Stimulated activated CD8-positive, alpha-beta memory T cell treated with anti-CD3 and anti-CD28 coated beads, Interleukin-7, amount 100 ng/mL, for 1 hour (primary cell): ENCODE data around the gene SERP1.

Source experiments
- DNase-seq, 2 donors: peaks; one replicate each; pipeline ENCODE4 v3.0.0-alpha.2; 2020; ENCODE audit warnings: low read depth in 2 of 2

The SERP1 gene

GRCh38 chr3:150546226-150547044 is at the start of gene SERP1, which contains the start of gene EIF2A:
Gene SERP1, minus strand, starts transcription at chr3:150546496. Its CDS starts 361 bp downstream, at chr3:150546135.
Gene EIF2A, plus strand, starts transcription at chr3:150546787. Its CDS starts 16 bp downstream, at chr3:150546803.
- peak; percentile 98 to 99 for DNase-seq

- no peak for DNase-seq
Observed at GRCh38 chr3:150594150-150594549, 47.9 kb upstream of the SERP1 start.

DNA sequence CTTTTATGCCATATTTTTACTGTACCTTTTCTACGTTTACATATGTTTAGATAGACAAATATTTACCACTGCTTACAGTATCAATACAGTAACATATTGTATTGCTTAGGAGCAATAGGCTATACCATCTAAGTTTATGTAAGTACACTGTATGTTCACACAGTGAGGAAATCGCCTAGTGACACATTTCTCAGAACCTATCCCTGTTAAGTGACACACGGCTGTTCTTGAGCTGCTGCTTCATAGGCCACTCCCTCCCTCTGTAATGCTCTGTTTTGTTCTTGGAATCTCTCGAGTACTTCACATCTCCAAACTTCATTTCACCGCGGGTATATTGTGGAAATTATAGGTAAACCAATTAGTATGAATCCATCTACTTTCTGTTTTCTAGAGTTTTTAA is 43.5 kb upstream of the SERP1 start:
- DNase-seq = no peak

- DNase-seq = no peak
Observed at GRCh38 chr3:150588027-150588830, 41.9 kb upstream of the SERP1 start.

DNA sequence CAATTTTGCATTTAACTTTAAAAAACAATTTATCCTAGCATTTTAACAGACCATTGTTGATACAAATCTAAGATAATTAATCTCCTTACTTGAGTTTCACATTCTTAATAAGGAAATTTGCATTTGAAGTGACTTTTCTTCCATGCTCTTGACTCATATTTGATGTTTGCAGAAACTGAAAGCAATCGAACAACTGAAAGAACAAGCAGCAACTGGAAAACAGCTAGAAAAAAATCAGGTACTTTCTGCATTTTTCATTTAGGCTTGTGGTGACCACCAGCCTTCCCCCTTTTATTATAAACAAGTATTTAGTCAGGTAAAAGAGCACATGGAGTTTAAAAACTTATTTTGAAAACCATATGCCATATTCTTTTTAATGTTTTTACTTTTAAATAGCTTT is 36.7 kb upstream of the SERP1 start:
- DNase-seq = no peak

GRCh38 chr3:150582620-150583019 is 36.3 kb upstream of the SERP1 start:
- DNase-seq = no peak

DNA sequence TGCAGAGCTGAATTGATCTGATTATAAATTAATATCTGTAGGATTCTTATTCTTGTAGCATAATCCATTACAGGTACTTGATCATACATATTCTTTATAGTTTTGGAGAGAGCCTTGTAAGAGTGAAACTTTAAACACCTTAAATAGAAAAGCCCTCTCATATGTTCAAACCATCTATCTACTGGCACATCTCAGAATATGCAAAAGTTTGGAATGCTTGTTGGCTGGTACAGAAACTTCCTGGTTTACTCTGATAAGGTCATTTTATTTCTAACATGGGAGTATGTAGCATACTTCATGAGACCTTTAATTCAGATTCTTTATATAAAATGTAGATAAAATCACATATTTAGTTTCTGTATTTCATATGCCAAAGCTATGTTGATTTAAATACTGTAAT is 34.9 kb upstream of the SERP1 start:
- DNase-seq = no peak

GRCh38 chr3:150577855-150578254 is 31.6 kb upstream of the SERP1 start:
- DNase-seq = no peak

DNA sequence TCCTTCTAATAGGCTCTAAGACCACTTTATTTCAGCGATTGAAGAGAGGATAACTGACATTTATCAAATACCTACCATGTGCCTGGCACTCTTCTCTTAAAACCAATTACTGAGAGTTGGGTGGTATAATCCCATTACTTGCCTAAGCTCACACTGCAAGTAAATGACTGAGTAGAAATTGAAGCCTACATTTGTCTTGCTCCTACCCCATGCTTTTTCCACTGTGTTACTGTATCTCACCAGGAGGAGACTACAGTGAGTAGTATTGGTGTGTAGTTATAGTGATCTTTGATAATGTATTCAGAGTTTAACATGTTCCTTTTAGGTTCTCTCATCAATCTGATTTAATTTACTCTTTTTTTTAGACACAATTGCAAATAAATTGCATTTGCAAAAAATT is 21.0 kb upstream of the SERP1 start:
- no peak for DNase-seq

DNA sequence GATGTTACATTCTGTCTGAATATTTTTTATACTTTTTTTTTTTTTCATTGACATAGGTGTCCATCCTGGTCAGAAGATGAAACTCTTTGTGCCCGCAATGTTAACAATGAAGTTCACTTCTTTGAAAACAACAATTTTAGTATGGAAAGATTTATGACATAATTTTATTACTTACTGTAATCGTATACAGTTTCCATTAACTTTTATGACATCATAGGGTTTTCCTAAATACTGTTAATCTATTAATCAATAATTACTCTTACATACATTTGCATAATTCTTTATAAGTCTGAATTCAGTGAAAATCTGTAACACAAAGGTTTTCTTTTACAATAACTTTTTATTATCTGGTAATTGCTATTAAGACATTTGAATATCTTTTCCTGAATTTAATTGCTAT is 17.9 kb upstream of the SERP1 start:
- DNase-seq = no peak

DNA sequence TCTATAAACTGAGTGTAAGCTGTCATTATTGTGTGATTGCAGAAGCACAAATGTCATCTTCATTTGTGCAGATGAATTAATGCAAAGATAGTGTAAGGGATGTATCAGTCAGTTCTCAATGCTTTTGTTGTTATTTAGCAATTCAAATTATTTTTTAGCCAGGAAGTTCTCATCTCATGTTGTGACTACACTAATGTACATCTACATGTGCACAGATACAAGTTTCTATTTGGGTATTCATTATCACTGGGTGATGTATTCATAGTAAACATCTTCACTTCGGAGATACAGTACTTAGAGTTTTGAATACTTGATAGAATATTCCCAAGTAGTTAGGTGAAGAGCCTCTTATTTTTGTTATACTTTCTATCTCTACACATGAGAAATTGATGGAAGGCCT is 11.4 kb upstream of the SERP1 start:
- DNase-seq = no peak

DNA sequence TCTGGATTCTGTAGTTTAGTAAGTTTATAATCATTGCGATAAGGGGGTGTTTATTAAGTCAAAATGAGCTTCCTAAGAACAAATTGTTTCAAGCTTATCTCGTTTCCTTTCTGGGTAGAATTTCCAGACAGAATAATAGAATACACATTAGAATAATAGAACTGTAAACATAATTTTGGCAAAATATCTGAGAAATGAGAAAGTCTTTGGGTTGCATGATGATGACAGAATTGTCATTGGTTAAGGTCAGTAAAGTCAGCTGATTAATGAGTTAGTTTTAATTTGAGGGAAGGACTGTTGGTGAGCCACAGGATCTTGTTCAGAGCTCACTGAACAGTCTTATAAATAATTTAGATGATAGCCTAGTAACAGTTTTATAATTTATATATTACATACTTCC is 10.5 kb upstream of the SERP1 start:
- no peak for DNase-seq

GRCh38 chr3:150555859-150556436 is 9.7 kb upstream of the SERP1 start:
- no peak for DNase-seq

GRCh38 chr3:150547045-150547741 is 897 bp upstream of the SERP1 start:
- DNase-seq = no peak

GRCh38 chr3:150545419-150546225 is 674 bp downstream of the SERP1 start:
- DNase-seq = peak; percentile 18 to 19

DNA sequence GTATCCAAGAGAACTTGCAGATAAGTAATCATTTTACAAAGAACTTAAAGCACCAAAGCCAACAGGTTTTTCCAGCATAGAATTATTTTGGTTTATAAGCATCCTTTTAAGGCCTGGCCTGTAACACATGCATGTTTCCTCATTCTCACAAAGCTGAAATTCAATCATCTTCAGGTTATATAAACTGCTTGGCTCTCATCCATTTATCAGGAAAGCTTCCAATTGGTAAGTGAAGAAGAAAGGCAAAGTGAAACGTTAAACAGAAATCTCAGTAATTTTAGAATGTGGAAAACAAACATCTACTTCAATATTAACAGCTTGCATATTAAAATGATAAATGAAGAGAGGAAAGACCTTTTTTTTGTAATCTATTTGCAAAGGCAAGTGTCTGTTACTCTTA is 1.6 kb downstream of the SERP1 start:
- no peak for DNase-seq

DNA sequence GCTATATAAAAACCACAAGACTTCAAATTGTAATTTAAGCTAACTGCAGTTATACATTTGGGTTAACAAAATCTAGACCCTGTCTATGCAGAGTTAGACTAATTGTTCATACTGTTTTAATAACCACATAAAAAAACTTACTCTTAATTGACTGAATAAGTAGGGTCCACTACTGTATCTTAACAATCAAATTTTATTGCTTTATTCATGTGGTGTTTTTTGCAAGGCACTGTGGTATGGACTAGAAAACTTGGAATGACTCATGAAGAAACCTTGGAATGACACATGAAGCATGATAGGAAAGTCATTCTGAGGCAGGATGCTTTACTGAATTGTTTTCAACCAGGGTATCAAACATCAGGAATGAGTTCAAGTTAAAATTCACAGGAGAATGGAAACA is 2.3 kb downstream of the SERP1 start:
- DNase-seq = no peak

DNA sequence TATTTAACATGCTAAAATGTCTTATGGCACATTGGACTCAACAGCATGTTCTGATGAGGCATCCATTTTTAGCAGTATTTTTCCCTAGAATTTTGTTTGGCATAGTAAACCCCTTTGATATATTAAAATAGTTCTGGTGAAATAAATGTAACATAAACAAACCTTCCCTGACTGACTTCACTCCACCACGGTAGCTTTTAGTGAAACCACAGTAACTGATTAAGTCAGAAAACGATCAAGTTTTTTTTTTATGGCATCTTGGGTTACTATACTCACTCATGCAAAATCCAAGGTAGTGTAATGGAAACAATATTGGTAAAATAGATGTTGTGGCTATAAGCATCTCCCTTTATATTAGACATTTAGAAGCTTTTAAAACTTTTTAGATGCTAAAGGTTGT is 2.8 kb downstream of the SERP1 start:
- DNase-seq = no peak

DNA sequence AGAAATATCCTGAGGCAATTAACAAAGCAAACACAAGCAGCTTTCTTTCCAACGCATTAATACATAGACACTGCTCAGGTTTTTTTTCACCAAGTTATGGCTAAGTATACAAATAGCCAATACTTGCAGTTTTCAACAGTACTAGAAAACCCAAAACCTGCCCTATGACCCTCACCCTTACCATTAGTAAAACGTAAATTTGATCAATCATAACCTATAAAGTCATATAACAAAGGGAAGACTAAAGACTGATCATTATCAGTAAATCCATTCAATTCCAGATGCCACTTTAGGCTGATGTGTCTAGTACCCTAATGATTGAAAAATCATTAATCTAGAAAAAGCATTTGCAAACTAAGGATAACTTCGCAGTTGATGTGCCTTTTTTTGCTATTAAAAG is 3.2 kb downstream of the SERP1 start:
- no peak for DNase-seq

DNA sequence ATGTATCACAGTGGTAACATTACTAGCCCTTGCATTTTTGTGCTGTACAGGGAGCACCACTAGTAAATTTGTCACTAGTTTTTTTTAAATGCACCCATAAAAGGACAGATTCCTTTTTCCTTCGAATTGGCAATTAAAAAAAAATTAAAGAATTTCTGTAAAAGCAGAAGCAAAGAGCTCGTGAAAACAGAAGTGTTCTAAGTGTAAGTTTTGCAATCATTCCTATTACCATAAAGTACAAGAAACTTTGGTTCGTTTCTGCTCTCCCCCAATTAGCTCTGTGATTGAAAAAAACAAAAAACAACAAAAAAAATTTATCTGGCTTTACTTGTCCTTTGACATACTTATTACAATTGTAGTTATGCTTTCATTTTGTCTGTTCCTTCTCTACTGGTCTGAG is 5.3 kb downstream of the SERP1 start:
- no peak for DNase-seq

GRCh38 chr3:150540297-150540696 is 6.0 kb downstream of the SERP1 start:
- DNase-seq = no peak
